HG03025 (cell line): Measurements from ENCODE around the gene ZMAT5.

Experiments used
- ATAC-seq: cut with Tn5 transposase; IDR thresholded peaks from one replicate; pipeline ENCODE4 v1.9.1; 2021; ENCODE audit warnings: mild to moderate bottlenecking, moderate library complexity; ENCODE audit not compliant: unreplicated experiment, low FRiP score

Gene ZMAT5

GRCh38 chr22:29766632-29767170, at the start of gene ZMAT5:
Gene ZMAT5 (minus strand): TSS chr22:29767007. CDS start chr22:29748544, 18,463 bp downstream.
- ATAC-seq, result peak; percentile 84

- ATAC-seq, result no peak
These were observed 49.7 kb upstream of the ZMAT5 start for GRCh38 chr22:29816539-29816938.

GRCh38 chr22:29816128-29816527, 49.3 kb upstream of the ZMAT5 start:
- ATAC-seq, result no peak

- ATAC-seq, result no peak
These were observed 48.8 kb upstream of the ZMAT5 start for GRCh38 chr22:29815580-29815979.

- ATAC-seq, result no peak
These were observed 47.2 kb upstream of the ZMAT5 start for GRCh38 chr22:29814003-29814402.

- no peak for ATAC-seq
These were observed 46.8 kb upstream of the ZMAT5 start for GRCh38 chr22:29813563-29813962.

- no peak for ATAC-seq
These were observed 46.3 kb upstream of the ZMAT5 start for GRCh38 chr22:29813126-29813525.

GRCh38 chr22:29811377-29811776, 44.6 kb upstream of the ZMAT5 start:
- no peak for ATAC-seq

GRCh38 chr22:29810216-29810615, 43.4 kb upstream of the ZMAT5 start:
- ATAC-seq, result no peak

- ATAC-seq, result no peak
These were observed 39.4 kb upstream of the ZMAT5 start for GRCh38 chr22:29806196-29806595.

- no peak for ATAC-seq
These were observed 38.2 kb upstream of the ZMAT5 start for GRCh38 chr22:29804985-29805384.

GRCh38 chr22:29803190-29803589, 36.4 kb upstream of the ZMAT5 start:
- no peak for ATAC-seq

- no peak for ATAC-seq
These were observed 35.0 kb upstream of the ZMAT5 start for GRCh38 chr22:29801796-29802195.

GRCh38 chr22:29801153-29801552, 34.3 kb upstream of the ZMAT5 start:
- ATAC-seq, result no peak

- no peak for ATAC-seq
These were observed 32.4 kb upstream of the ZMAT5 start for GRCh38 chr22:29799217-29799680.

GRCh38 chr22:29798801-29799200, 32.0 kb upstream of the ZMAT5 start:
- ATAC-seq, result no peak

- no peak for ATAC-seq
These were observed 31.5 kb upstream of the ZMAT5 start for GRCh38 chr22:29798318-29798717.

GRCh38 chr22:29797351-29797750, 30.5 kb upstream of the ZMAT5 start:
- ATAC-seq, result no peak

GRCh38 chr22:29795663-29796062, 28.9 kb upstream of the ZMAT5 start:
- ATAC-seq, result no peak

- ATAC-seq, result no peak
These were observed 26.6 kb upstream of the ZMAT5 start for GRCh38 chr22:29793396-29793795.

- ATAC-seq, result no peak
These were observed 23.3 kb upstream of the ZMAT5 start for GRCh38 chr22:29790061-29790460.

- no peak for ATAC-seq
These were observed 21.8 kb upstream of the ZMAT5 start for GRCh38 chr22:29788339-29789279.
